K562 (cell line): Measurements from ENCODE around the gene ADAM33. TPM values are rescaled to one million over a fixed set of nuclear protein-coding genes. Genes with fewer than 3 reads are reported as not detected.

Experiments used
- ATF3 ChIP-seq, 2 experiments: fragments of 450-650 bp in 1 of 2; sonication (generic) in 1 of 2; formaldehyde crosslinking in 1 of 2; IDR thresholded peaks in 1 of 2; conservative IDR thresholded peaks in 1 of 2; 2 replicates each; pipeline versions ENCODE4 v1.6.1 to v1.8.1; 2016 to 2023; ENCODE audit warnings: mild to moderate bottlenecking in 2 of 2, moderate library complexity in 2 of 2, inconsistent platforms in 1 of 2, missing genetic modification reagents in 1 of 2
- GTF2E2 ChIP-seq: fragments of 200-800 bp; sonication (Bioruptor generic); IDR thresholded peaks from 2 replicates; pipeline ENCODE4 v1.6.1; 2016; ENCODE audit warnings: missing genetic modification characterization, missing compliant biosample characterization
- MAZ ChIP-seq, 2 experiments: fragments of 450-650 bp in 1 of 2; sonication (generic) in 1 of 2; formaldehyde crosslinking; IDR thresholded peaks in 1 of 2; conservative IDR thresholded peaks in 1 of 2; 2 replicates each; pipeline versions ENCODE4 v1.4.0 to v1.5.0; 2020; ENCODE audit warnings: mild to moderate bottlenecking in 1 of 2, missing genetic modification reagents in 1 of 2
- SMAD2 ChIP-seq: fragments of 150-350 bp; IDR thresholded peaks from 2 replicates; pipeline ENCODE4 v1.6.1; 2014; ENCODE audit warnings: low read depth, mild to moderate bottlenecking, low read length
- SREBF1 ChIP-seq: fragments of 150-350 bp; IDR thresholded peaks from 2 replicates; pipeline ENCODE4 v1.6.1; 2014; ENCODE audit warnings: antibody characterized with exemption, low read depth, low read length, borderline replicate concordance
- USF1 ChIP-seq: sonication (generic); formaldehyde crosslinking; IDR thresholded peaks from 2 replicates; pipeline ENCODE4 v1.9.0; 2022; ENCODE audit warnings: mild to moderate bottlenecking, missing genetic modification reagents
- VEZF1 ChIP-seq: fragments of 200-800 bp; sonication (Bioruptor generic); IDR thresholded peaks from 2 replicates; pipeline ENCODE4 v1.6.1; 2017; ENCODE audit warnings: missing genetic modification characterization, missing compliant biosample characterization
- ZNF318 ChIP-seq, 2 experiments: fragments of 450-650 bp; IDR thresholded peaks; 2 replicates each; pipeline ENCODE4 v1.6.1; 2016; ENCODE audit warnings: mild to moderate bottlenecking in 2 of 2, borderline replicate concordance in 1 of 2, low read depth in 1 of 2, moderate library complexity in 1 of 2
- ZNF589 ChIP-seq: fragments of 200-800 bp; sonication (Bioruptor generic); IDR thresholded peaks from 2 replicates; pipeline ENCODE4 v1.6.1; 2016; ENCODE audit warnings: low read depth, missing genetic modification characterization, missing compliant biosample characterization
- polyA plus RNA-seq, 8 experiments: library from polyadenylated mRNA; depleted of rRNA in 4 of 8; stranded (reverse) in 5 of 8; unstranded in 3 of 8; fragments of >200 nt; fragmentation: Nextera tagmentation in 2 of 8; fragmentation: Illumina TruSeq in 1 of 8; extraction: Ambion mirVana in 2 of 8; extraction: Trizol in 1 of 8; gene quantifications; 2 replicates each; pipeline versions ENCODE4 v1.2.1 to v1.2.3, GENCODE V29; 2011 to 2014; ENCODE audit warnings: inconsistent platforms in 1 of 8, missing spikeins in 1 of 8
- total RNA-seq, 7 experiments: library from RNA; depleted of rRNA in 6 of 7; stranded (reverse); fragments of >200 nt in 6 of 7; fragmentation: Illumina TruSeq in 2 of 7; extraction: Trizol in 2 of 7; gene quantifications; 2 replicates each; pipeline versions ENCODE4 v1.2.1 to v1.2.3, GENCODE V29; 2011 to 2021; ENCODE audit warnings: low replicate concordance in 1 of 7

ADAM33 gene
- total and polyA plus RNA-seq, 9 of the 15 experiments (the other 6 are each of a cell fraction or from before 2014, with no cell fraction given), result not detected

- TF ChIP-seq ATF3 (IDR thresholded peaks at IDR 0.05) (0 out of 2 replicates have a peak, but pooled peaks have one; percentile 8), ATF3 (CRISPR knock-in tag; conservative IDR thresholded peaks at IDR 0.05) (no peak), SREBF1 (no peak), ZNF318 (IDR thresholded peaks at IDR 0.05; ENCODE audit: borderline replicate concordance in 1 of 2, low read depth in 1 of 2) (no peak), USF1 (CRISPR knock-in tag) (peak; percentile 55; the same call in 1 of the 2 replicates), MAZ (CRISPR knock-in tag; conservative IDR thresholded peaks at IDR 0.05 in 1 of 2, IDR thresholded peaks at IDR 0.05 in 1 of 2) (no peak), VEZF1 (CRISPR knock-in tag) (no peak), ZNF589 (CRISPR knock-in tag) (no peak), GTF2E2 (tag) (no peak), SMAD2 (no peak)
Measured at GRCh38 chr20:3727401-3728021, 45.7 kb upstream of the ADAM33 start (continued).
